Lung (tissue), 12 donors: ENCODE data around the gene AUTS2. TPM values are rescaled to one million over a fixed set of nuclear protein-coding genes. Genes with fewer than 3 reads are reported as not detected.

Source experiments
- ATAC-seq: fragments of 200-7000 bp; cut with Tn5 transposase; one replicate; pipeline ENCODE4 v1.9.1; 2020; ENCODE audit warnings: moderate number of reproducible peaks; ENCODE audit not compliant: insufficient read depth, low FRiP score
- DNase-seq, 3 donors: peaks; one replicate each; pipeline ENCODE4 v3.0.0-alpha.2; 2013 to 2017
- H3K27ac ChIP-seq, 2 donors: one replicate each; pipeline ENCODE4 v1.5.1; 2013; ENCODE audit warnings: mild to moderate bottlenecking in 2 of 2, moderate library complexity in 2 of 2, control low read depth in 1 of 2, inconsistent platforms in 1 of 2, low read depth in 1 of 2, low read length in 1 of 2
- H3K27me3 ChIP-seq, 3 donors: one replicate each; pipeline ENCODE4 v1.5.1; 2013; ENCODE audit warnings: low read length in 2 of 3; ENCODE audit not compliant: control insufficient read depth in 3 of 3, insufficient read depth in 3 of 3
- H3K36me3 ChIP-seq, 4 donors: one replicate each; pipeline ENCODE4 v1.5.1; 2013; ENCODE audit warnings: low read length in 4 of 4, mild to moderate bottlenecking in 1 of 4, moderate library complexity in 1 of 4; ENCODE audit not compliant: control insufficient read depth in 4 of 4, insufficient read depth in 4 of 4
- H3K4me1 ChIP-seq, 5 donors: one replicate each; pipeline ENCODE4 v1.5.1; 2013; ENCODE audit warnings: low read length in 5 of 5, mild to moderate bottlenecking in 2 of 5, moderate library complexity in 1 of 5; ENCODE audit not compliant: control insufficient read depth in 5 of 5, insufficient read depth in 5 of 5
- H3K4me3 ChIP-seq: one replicate; pipeline ENCODE4 v1.5.1; 2013; ENCODE audit warnings: mild to moderate bottlenecking, control low read depth, moderate library complexity
- H3K9ac ChIP-seq, 2 donors: one replicate each; pipeline ENCODE4 v1.5.1; 2013; ENCODE audit warnings: low read length in 2 of 2, control low read depth in 1 of 2; ENCODE audit not compliant: insufficient read depth in 1 of 2
- H3K9me3 ChIP-seq, 4 donors: one replicate each; pipeline ENCODE4 v1.5.1; 2013; ENCODE audit warnings: low read length in 3 of 4, mild to moderate bottlenecking in 1 of 4, moderate library complexity in 1 of 4; ENCODE audit not compliant: control insufficient read depth in 4 of 4, insufficient read depth in 3 of 4
- WGBS, 2 donors: extraction: QIAGEN DNeasy Blood & Tissue Kit; methylation state at CpG; one replicate each; pipeline ENCODE4 v1.1.7; 2013; 5-methylcytosine and 5-hydroxymethylcytosine counted together
- polyA plus RNA-seq, 2 donors: library from polyadenylated mRNA; stranded (reverse); fragments of 200-250 nt; gene quantifications; one replicate each; pipeline ENCODE4 v1.2.1, GENCODE V29; 2013
- total RNA-seq, 2 donors: library from RNA; depleted of rRNA in 1 of 2; stranded (reverse); fragments of >200 nt in 1 of 2; gene quantifications; one replicate each; pipeline ENCODE4 v1.2.1, GENCODE V29; 2014 to 2021
- TF ChIP-seq, protein P1 (sequence below): IDR thresholded peaks from 2 replicates; pipeline ENCODE4 v1.5.1; 2012; ENCODE audit warnings: mild to moderate bottlenecking; ENCODE audit errors: control extremely low read depth, extremely low read depth
- donor health status: control.
- donor health status: control.
- donor health status: Bipolar disorder and iron deficiency.
- donor health status: healthy.
- donor health status: DM: yes; HTN: yes; CAD: no.

AUTS2 gene
- total and polyA plus RNA-seq, 4 donors, result 11.8 to 115 (median 40.6) TPM

DNA sequence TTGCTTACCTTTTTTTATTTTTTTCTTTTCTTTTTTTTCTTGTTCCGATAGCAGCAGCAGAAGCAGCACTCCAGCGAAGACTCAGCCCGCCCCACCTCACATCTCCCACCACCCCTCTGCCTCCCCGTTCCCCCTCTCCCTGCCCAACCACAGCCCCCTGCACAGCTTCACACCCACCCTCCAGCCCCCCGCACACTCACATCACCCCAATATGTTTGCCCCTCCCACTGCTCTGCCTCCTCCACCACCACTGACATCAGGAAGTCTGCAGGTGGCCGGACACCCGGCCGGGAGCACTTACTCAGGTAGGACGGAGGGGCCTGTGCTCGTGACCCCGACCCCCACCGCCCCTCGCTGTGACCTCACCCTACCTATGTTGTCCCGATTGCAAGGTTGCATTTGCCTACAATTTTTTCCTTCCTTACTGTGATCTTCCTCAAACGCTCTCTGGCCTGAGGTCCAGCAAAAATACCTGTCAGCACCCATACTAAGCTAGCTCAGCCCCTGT is 1166.5 kb downstream of the AUTS2 start:
- no peak overlapping the region for H3K27ac ChIP-seq
- WGBS, 2 donors, result 90 to 95% methylated on average over 15 of the region's 15 CpGs
- TF ChIP-seq, protein P1, sequence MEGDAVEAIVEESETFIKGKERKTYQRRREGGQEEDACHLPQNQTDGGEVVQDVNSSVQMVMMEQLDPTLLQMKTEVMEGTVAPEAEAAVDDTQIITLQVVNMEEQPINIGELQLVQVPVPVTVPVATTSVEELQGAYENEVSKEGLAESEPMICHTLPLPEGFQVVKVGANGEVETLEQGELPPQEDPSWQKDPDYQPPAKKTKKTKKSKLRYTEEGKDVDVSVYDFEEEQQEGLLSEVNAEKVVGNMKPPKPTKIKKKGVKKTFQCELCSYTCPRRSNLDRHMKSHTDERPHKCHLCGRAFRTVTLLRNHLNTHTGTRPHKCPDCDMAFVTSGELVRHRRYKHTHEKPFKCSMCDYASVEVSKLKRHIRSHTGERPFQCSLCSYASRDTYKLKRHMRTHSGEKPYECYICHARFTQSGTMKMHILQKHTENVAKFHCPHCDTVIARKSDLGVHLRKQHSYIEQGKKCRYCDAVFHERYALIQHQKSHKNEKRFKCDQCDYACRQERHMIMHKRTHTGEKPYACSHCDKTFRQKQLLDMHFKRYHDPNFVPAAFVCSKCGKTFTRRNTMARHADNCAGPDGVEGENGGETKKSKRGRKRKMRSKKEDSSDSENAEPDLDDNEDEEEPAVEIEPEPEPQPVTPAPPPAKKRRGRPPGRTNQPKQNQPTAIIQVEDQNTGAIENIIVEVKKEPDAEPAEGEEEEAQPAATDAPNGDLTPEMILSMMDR, result no peak
- H3K9me3 ChIP-seq, result no peaks in the 10 kb centered on the region
- H3K4me1 ChIP-seq, result peaks cover 0 to 11% (median 0%) of the 10 kb centered on the region in 5 donors
- no peak overlapping the region for H3K9ac ChIP-seq
- ATAC-seq (no peak), DNase-seq (no peak)
- H3K4me3 ChIP-seq, result no peak overlapping the region
- peaks cover 3 to 20% (median 17%) of the 10 kb centered on the region in 4 donors for H3K36me3 ChIP-seq
- no peaks in the 10 kb centered on the region for H3K27me3 ChIP-seq

DNA sequence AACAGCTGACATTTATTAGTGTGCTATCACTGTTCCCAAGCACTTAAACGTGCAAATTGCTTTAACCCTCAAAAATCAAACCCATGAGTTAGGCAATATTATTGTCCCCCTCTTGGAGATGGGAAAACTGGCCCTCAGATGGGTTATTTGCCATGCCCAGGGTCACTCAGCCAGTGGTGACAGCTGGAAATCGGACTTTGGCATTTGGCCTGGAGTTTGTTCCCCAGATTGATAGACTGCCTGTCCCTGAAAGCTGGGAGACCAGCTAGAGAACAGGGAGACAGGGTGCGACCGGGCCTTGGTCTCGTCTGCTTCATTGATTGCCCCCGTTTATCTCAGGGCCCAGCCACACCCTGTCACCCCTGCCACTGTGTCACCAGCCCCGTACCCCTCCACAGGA is 1167.4 kb downstream of the AUTS2 start:
- H3K27ac ChIP-seq, result no peak overlapping the region
- no peak overlapping the region for H3K4me3 ChIP-seq
- TF ChIP-seq, protein P1, result no peak
- H3K9ac ChIP-seq, result no peak overlapping the region
- peaks cover 0 to 11% (median 0%) of the 10 kb centered on the region in 5 donors for H3K4me1 ChIP-seq
- no peaks in the 10 kb centered on the region for H3K27me3 ChIP-seq
- ATAC-seq (no peak), DNase-seq (no peak)
- WGBS, 2 donors, result 91 to 93% methylated on average over 7 of the region's 7 CpGs
- peaks cover 3 to 20% (median 17%) of the 10 kb centered on the region in 4 donors for H3K36me3 ChIP-seq
- H3K9me3 ChIP-seq, result no peaks in the 10 kb centered on the region

DNA sequence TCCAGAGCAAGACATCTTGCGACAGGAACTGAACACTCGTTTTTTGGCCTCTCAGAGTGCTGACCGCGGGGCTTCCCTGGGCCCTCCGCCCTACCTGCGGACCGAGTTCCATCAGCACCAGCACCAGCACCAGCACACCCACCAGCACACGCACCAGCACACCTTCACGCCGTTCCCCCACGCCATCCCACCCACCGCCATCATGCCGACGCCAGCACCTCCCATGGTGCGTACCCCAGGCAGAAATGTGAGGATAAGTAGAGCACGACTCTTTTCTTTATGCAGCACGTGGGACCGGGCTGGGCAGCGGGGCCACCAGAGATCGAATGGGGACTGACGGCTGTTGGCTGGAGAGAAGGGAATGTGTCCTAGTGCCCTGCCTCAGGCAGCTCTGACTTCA is 1167.8 kb downstream of the AUTS2 start:
- no peaks in the 10 kb centered on the region for H3K9me3 ChIP-seq
- ATAC-seq, result no peak
- no peak for DNase-seq

More for the DNA sequence above, 1167.8 kb downstream of the AUTS2 start:
- Histone ChIP-seq H3K27me3 (no peaks in the 10 kb centered on the region), H3K27ac (no peak overlapping the region), H3K9ac (no peak overlapping the region), H3K4me1 (peaks cover 0 to 11% (median 0%) of the 10 kb centered on the region in 5 donors), H3K4me3 (no peak overlapping the region), H3K36me3 (peaks cover 4 to 20% (median 17%) of the 10 kb centered on the region in 4 donors)
- TF ChIP-seq, protein P1, result no peak
- 97% methylated on average over 21 of the region's 21 CpGs for WGBS, 2 donors
